Loucy (cell line): ENCODE results near the gene KRT35.

Experiments used
- H2AFZ ChIP-seq: fragments of 200-600 bp; sonication (generic); 2 replicates; pipeline ENCODE4 v1.6.0; 2016; ENCODE audit warnings: antibody characterized with exemption, mild to moderate bottlenecking, low read length, moderate library complexity
- H3F3A ChIP-seq: fragments of 200-600 bp; 2 replicates; pipeline ENCODE4 v1.6.0; 2016; ENCODE audit warnings: antibody characterized with exemption, low read depth, mild to moderate bottlenecking
- H3K27me3 ChIP-seq: fragments of 200-600 bp; sonication (generic); 2 replicates; pipeline ENCODE4 v1.6.1; 2014; ENCODE audit warnings: low read length, mild to moderate bottlenecking; ENCODE audit not compliant: insufficient read depth, poor library complexity, severe bottlenecking
- H3K36me3 ChIP-seq: fragments of 200-600 bp; sonication (generic); 2 replicates; pipeline ENCODE4 v1.6.1; 2016; ENCODE audit warnings: low read length; ENCODE audit not compliant: insufficient read depth
- H3K4me1 ChIP-seq: fragments of 200-600 bp; sonication (generic); 2 replicates; pipeline ENCODE4 v1.5.1; 2014; ENCODE audit warnings: low read length, mild to moderate bottlenecking; ENCODE audit not compliant: insufficient read depth, poor library complexity, severe bottlenecking
- H3K4me2 ChIP-seq: fragments of 200-600 bp; sonication (generic); 2 replicates; pipeline ENCODE4 v1.6.0; 2014; ENCODE audit warnings: antibody characterized with exemption, low read length, low read depth, mild to moderate bottlenecking; ENCODE audit not compliant: poor library complexity, severe bottlenecking
- H3K4me3 ChIP-seq: fragments of 200-600 bp; sonication (generic); 2 replicates; pipeline ENCODE4 v1.5.1; 2014; ENCODE audit warnings: low read length, mild to moderate bottlenecking, mixed read lengths; ENCODE audit not compliant: poor library complexity, severe bottlenecking
- H3K79me2 ChIP-seq: fragments of 200-600 bp; sonication (generic); 2 replicates; pipeline ENCODE4 v1.6.1; 2014; ENCODE audit warnings: low read length; ENCODE audit not compliant: insufficient read depth
- H3K9ac ChIP-seq: fragments of 200-600 bp; sonication (generic); 2 replicates; pipeline ENCODE4 v1.6.0; 2014; ENCODE audit warnings: mild to moderate bottlenecking, low read depth, low read length, moderate library complexity; ENCODE audit not compliant: poor library complexity, severe bottlenecking
- H3K9me2 ChIP-seq: fragments of 200-600 bp; sonication (generic); replicated peaks from 2 replicates; pipeline ENCODE4 v1.6.1; 2016; ENCODE audit warnings: low read depth, low read length, mixed read lengths
- H3K9me3 ChIP-seq: fragments of 200-600 bp; sonication (generic); 2 replicates; pipeline ENCODE4 v1.6.1; 2014; ENCODE audit warnings: mild to moderate bottlenecking, antibody characterized with exemption, low read length, low read depth; ENCODE audit not compliant: insufficient read depth
- H4K20me1 ChIP-seq: fragments of 200-600 bp; sonication (generic); 2 replicates; pipeline ENCODE4 v1.6.0; 2014; ENCODE audit warnings: antibody characterized with exemption, low read length, mild to moderate bottlenecking; ENCODE audit not compliant: insufficient read depth, poor library complexity, severe bottlenecking
- EZH2phosphoT487 ChIP-seq: fragments of 200-600 bp; IDR thresholded peaks from 2 replicates; pipeline ENCODE4 v1.6.1; 2018; ENCODE audit warnings: antibody characterized with exemption, mild to moderate bottlenecking, moderate library complexity, borderline replicate concordance
- TF ChIP-seq, protein P1 (sequence below): fragments of 200-600 bp; sonication (generic); conservative IDR thresholded peaks from 2 replicates; pipeline ENCODE4 v1.5.1; 2014; ENCODE audit warnings: mild to moderate bottlenecking, antibody characterized with exemption, low read length

The KRT35 gene

DNA sequence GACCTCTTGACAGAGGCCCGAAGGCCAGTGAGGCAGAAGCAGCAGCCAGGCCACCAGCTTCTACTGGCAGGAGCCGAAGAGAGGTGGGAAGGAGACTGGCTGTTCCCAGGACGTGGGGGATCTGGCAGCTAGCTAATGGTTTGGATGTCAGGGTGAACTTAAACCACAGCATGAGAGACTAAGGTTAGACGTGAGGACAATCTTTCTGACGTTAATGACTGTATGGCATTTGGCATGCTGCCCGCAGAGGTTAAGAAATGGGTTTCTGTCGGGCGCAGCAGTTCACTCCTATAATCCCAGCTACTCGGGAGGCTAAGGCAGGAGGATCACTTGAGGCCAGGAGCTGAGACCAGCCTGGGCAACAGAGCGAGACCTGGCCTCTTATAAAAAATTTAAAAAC lies 30.8 kb upstream of the KRT35 start:
- no peak overlapping the region for H3K9ac ChIP-seq

DNA sequence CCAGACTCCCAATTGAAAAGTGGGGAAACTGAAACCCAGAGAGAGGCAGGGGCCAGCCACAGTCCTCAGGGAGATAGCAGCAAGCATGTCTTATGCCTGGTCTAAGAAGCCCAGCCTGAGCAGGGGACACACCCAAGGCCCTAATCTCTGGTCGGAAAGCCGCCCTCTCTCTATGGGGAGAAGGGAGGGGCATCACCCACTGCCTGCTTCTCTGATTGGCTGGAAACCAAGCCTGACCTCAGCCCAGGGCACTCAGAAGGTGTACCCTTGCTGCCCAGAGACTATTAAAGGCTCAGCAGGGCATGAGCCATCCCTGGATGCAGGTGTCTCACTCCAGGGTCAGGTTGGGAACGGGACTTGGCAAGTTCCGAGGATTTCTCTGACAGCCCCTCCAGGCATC lies 30.2 kb upstream of the KRT35 start:
- Histone ChIP-seq H3K4me2 (no peak overlapping the region), H3F3A (no peaks in the 10 kb centered on the region), H4K20me1 (no peaks in the 10 kb centered on the region), H3K9ac (no peak overlapping the region), H3K27me3 (no peaks in the 10 kb centered on the region), H3K9me2 (no peaks in the 10 kb centered on the region), H3K36me3 (no peaks in the 10 kb centered on the region), H3K79me2 (no peaks in the 10 kb centered on the region), H3K4me1 (no peaks in the 10 kb centered on the region), H3K9me3 (no peaks in the 10 kb centered on the region), H2AFZ (no peak overlapping the region), H3K4me3 (no peak overlapping the region)
- no peak for TF ChIP-seq EZH2phosphoT487
- TF ChIP-seq, protein P1, sequence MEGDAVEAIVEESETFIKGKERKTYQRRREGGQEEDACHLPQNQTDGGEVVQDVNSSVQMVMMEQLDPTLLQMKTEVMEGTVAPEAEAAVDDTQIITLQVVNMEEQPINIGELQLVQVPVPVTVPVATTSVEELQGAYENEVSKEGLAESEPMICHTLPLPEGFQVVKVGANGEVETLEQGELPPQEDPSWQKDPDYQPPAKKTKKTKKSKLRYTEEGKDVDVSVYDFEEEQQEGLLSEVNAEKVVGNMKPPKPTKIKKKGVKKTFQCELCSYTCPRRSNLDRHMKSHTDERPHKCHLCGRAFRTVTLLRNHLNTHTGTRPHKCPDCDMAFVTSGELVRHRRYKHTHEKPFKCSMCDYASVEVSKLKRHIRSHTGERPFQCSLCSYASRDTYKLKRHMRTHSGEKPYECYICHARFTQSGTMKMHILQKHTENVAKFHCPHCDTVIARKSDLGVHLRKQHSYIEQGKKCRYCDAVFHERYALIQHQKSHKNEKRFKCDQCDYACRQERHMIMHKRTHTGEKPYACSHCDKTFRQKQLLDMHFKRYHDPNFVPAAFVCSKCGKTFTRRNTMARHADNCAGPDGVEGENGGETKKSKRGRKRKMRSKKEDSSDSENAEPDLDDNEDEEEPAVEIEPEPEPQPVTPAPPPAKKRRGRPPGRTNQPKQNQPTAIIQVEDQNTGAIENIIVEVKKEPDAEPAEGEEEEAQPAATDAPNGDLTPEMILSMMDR = no peak

More for the DNA sequence above, 30.8 kb upstream of the KRT35 start:
- Histone ChIP-seq H3K9me2 (no peaks in the 10 kb centered on the region), H3K4me1 (no peaks in the 10 kb centered on the region), H3K36me3 (no peaks in the 10 kb centered on the region), H2AFZ (no peak overlapping the region), H3K9me3 (no peaks in the 10 kb centered on the region), H3K79me2 (no peaks in the 10 kb centered on the region), H4K20me1 (no peaks in the 10 kb centered on the region), H3K4me2 (no peak overlapping the region), H3K4me3 (no peak overlapping the region), H3K27me3 (no peaks in the 10 kb centered on the region), H3F3A (no peaks in the 10 kb centered on the region)
- TF ChIP-seq EZH2phosphoT487 = no peak
- TF ChIP-seq, protein P1 = no peak

DNA sequence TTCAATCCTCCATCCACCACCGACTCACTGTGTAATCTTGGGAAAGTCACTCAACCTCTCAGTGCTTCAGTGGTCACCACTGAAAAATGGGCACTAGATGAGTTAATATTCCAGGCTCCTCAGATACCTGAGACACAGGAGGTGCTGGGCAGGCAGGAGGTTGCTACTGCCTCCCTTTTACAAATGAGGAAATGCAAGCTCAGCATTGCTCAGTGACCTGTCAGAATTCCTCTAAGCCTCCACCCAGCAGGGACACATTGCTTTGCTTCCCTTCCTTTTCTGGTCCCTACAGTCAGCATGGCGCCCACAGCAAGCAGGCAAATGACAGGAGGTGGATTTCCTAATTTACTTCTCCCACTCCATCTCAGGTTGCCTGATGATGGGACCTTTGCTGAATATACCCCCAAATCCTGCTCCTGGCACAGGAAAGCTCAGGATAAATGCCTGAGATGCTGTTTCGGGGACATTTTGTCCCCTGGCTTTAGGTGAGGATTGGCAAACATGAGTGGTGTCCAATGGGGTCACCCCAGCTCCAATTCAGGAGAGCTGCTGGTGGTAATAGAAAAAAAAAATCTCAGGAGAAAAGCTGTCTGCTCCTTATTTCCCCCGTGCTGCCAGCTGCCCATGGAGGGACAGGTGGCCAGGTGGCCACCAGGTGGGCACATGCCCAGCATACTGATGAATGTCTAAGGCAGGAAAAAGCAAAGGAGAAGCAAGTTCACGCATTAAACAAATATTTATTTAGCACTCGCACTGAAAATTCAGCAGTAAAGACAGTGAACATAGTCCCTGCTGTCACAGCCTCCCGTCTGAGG lies 29.5 kb upstream of the KRT35 start:
- no peak overlapping the region for H3K9ac ChIP-seq
- H3K4me2 ChIP-seq = no peak overlapping the region
- no peak overlapping the region for H3K4me3 ChIP-seq
- H4K20me1 ChIP-seq = no peaks in the 10 kb centered on the region
- H3K9me2 ChIP-seq = no peaks in the 10 kb centered on the region
- H3K9me3 ChIP-seq = no peaks in the 10 kb centered on the region
- H3F3A ChIP-seq = no peaks in the 10 kb centered on the region
- TF ChIP-seq EZH2phosphoT487 = no peak
- TF ChIP-seq, protein P1 = no peak
- H2AFZ ChIP-seq = no peak overlapping the region
- H3K27me3 ChIP-seq = no peaks in the 10 kb centered on the region
- no peaks in the 10 kb centered on the region for H3K4me1 ChIP-seq
- no peaks in the 10 kb centered on the region for H3K36me3 ChIP-seq
- H3K79me2 ChIP-seq = no peaks in the 10 kb centered on the region
